HG02938 (cell line): ENCODE results near the gene GPS2.

Experiments
- ATAC-seq: cut with Tn5 transposase; IDR thresholded peaks from one replicate; pipeline ENCODE4 v1.9.1; 2021; ENCODE audit warnings: mild to moderate bottlenecking, moderate library complexity; ENCODE audit not compliant: unreplicated experiment

GPS2 gene, protein sequence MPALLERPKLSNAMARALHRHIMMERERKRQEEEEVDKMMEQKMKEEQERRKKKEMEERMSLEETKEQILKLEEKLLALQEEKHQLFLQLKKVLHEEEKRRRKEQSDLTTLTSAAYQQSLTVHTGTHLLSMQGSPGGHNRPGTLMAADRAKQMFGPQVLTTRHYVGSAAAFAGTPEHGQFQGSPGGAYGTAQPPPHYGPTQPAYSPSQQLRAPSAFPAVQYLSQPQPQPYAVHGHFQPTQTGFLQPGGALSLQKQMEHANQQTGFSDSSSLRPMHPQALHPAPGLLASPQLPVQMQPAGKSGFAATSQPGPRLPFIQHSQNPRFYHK

GRCh38 chr17:7314719-7315569 lies at the start of gene GPS2:
Gene GPS2 (minus strand): TSS chr17:7315360. CDS start chr17:7315052, 308 bp downstream.
- peak; percentile 60 for ATAC-seq

GRCh38 chr17:7363311-7363710 lies 48.2 kb upstream of the GPS2 start:
- ATAC-seq: no peak

GRCh38 chr17:7361906-7362305 lies 46.7 kb upstream of the GPS2 start:
- ATAC-seq: no peak

DNA sequence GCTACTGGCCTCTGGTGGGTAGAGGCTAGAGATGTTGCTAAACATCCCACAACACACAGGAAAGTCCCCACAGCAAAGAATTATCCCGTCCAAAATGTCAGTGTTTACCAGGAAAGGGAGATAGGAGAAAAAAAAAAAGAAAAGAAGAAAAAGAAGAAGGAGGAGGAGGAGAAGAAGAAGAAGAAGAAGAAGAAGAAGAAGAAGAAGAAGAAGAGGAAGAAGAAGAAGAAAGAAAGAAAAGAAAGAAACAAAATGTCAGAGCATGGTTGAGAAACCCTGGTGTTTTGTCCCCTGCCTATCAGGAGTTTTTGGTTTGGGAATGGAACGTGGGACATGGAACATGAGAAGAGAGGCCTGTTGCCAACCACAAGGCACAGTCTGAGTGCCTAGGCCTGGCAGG lies 42.2 kb upstream of the GPS2 start:
- ATAC-seq: no peak

DNA sequence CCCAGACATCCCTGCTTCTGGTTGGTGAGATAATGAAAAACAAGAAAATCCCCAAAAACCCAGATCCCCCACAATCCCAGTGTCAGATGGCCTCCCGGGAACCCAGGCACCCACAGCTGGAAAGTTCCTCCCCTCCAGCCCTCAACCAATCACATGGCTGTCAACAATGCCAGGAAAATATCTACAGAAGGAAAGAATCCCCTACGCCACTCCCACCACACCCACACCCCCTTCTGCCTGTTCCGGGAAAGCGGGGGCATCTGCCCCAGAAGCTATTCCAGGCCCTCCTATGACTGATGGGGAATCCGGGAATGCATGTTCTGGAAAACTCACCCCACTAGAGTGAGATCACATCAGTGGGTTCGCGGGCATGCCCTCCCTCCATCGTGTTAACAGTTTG lies 41.6 kb upstream of the GPS2 start:
- no peak for ATAC-seq

GRCh38 chr17:7356072-7356549 lies 41.0 kb upstream of the GPS2 start:
- ATAC-seq: no peak

DNA sequence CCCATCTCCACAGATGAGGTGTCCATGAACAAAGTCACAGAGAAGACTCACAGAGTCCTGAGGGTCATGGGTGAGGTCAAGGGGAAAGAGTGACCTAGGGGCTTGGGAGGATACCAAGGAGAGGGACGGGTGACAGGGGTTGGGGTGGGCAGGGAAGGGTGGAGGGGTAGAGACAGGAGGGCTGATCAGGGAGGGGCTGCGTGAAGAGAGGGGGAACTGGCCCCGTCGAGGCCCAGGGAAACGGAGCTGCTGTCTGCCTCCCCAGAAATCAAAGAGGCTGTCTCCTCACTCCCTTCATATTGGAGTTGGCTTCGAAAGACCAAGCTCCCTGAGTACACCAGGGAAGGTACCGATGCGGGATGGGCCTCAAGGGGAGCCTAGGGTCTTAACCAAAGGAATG lies 40.4 kb upstream of the GPS2 start:
- ATAC-seq: no peak

- ATAC-seq: no peak
Observed at GRCh38 chr17:7355053-7355452, 39.9 kb upstream of the GPS2 start, which contains the start of gene TMEM95. Gene TMEM95 (plus strand): TSS chr17:7355156. CDS start chr17:7355205, 49 bp downstream.

GRCh38 chr17:7354262-7354843 lies 39.2 kb upstream of the GPS2 start:
- ATAC-seq: no peak

DNA sequence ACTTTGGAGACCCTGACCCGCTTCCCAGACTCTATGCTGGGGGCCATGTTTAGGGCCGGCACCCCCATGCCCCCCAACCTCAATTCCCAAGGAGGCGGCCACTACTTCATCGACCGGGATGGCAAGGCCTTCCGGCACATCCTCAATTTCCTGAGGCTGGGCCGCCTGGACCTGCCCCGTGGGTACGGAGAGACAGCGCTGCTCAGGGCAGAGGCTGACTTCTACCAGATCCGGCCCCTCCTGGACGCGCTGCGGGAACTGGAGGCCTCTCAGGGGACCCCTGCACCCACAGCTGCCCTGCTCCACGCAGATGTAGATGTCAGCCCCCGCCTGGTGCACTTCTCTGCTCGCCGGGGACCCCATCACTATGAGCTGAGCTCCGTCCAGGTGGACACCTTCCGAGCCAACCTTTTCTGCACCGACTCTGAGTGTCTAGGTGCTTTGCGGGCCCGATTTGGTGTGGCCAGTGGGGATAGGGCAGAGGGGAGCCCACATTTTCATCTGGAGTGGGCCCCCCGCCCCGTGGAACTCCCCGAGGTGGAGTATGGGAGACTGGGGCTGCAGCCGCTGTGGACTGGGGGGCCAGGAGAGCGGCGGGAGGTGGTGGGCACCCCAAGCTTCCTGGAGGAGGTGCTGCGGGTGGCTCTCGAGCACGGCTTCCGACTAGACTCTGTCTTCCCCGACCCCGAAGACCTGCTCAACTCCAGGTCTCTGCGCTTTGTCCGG lies 37.9 kb upstream of the GPS2 start:
- no peak for ATAC-seq

DNA sequence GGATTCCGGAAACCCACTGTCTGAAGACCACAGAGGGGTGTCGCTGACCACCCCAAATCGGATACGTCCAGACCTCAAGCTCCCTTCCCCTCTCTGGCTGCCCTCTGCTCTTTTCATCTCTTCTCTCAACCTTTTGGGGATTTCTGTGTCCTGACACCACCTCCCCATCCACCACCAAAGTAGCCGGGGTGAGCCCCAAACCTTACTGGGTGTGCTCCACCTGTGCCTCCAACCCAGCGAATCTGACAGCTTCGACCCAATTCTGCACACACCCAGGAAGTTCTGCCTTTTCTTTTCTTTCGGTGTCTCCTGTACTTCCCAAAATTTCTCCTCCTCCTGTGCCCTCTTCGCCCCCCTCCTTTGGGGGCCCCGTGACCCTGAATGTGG lies 37.3 kb upstream of the GPS2 start:
- peak; percentile 22 for ATAC-seq

DNA sequence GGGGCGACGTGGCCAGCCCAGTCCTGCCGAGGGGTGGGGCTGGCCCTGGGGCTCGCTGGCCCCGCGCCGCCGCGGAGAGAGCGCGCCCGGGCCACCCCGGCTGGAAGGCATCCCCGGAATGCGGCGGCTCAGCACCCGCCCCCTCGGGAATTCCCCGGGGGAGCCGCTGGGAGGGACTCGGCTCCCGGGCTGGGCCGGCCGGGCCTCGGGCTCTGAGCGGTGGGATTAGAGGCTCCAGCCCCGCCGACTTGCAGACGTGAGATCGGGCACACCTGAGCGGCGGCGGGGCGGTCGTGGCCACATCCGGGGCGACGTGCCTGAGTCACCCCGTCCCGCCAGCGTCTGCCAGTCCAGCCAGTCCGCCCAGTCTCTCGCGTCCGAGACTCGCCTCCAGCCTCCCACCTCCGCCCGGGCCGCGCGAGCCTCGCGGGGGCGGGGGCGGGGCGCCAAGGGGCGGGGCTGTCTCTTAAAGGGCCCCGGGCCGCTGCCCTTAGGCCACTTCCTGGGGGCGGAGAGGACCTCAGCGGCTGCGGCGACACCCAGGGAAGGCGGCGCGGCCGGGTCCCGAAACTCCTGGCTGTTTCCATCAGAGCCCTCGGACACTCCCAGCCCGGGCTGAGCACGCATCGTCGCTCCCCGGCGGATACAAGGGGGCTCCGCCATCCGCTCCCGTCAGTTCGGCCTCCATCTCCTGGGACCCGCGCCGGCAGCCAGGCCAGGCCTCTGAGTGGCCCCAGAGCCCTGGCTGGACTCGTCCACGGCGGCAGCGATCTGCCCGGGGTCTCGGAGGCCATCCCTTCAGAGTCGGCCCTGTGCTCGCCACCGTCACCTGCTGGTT lies 36.7 kb upstream of the GPS2 start, which contains the start of gene KCTD11:
Gene KCTD11 (plus strand): TSS at position 498 of the 838 bp plus-strand sequence.
- ATAC-seq: peak; percentile 45

DNA sequence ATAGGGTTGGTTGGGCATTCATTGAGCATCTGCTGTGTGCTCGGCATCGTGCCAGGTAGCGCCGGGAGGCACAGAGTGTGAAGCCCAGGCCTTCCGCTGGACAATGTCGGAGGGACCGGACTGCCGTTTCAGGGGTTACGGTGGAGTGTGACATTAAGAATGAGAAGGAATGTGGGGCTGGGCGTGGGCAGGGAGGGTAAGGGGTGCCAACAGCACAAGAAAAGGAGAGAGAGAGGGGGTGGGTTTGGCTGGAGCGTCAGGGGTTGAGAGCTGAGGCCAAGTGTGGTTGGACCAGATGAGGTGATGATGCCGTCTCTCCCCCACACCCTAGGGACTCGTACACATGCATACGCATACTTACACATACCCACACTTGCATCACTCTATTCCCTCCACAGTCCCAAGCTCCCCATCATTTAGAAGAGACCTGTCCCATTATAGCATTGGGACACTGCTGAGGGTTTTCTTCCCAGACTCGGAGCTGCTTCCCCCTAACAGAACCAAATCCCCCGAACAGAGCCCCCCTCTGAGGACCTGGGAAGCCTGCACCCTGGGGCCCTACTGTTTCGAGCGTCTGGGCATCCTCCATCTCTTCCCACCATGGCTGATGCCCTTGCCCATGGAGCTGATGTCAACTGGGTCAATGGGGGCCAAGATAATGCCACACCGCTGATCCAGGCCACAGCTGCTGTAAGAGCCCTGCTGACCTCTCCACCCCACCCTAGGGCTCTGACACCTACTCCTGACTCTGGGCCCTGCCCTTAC lies 33.5 kb upstream of the GPS2 start:
- no peak for ATAC-seq

- ATAC-seq: no peak
Observed at GRCh38 chr17:7347630-7348477, 32.7 kb upstream of the GPS2 start.

DNA sequence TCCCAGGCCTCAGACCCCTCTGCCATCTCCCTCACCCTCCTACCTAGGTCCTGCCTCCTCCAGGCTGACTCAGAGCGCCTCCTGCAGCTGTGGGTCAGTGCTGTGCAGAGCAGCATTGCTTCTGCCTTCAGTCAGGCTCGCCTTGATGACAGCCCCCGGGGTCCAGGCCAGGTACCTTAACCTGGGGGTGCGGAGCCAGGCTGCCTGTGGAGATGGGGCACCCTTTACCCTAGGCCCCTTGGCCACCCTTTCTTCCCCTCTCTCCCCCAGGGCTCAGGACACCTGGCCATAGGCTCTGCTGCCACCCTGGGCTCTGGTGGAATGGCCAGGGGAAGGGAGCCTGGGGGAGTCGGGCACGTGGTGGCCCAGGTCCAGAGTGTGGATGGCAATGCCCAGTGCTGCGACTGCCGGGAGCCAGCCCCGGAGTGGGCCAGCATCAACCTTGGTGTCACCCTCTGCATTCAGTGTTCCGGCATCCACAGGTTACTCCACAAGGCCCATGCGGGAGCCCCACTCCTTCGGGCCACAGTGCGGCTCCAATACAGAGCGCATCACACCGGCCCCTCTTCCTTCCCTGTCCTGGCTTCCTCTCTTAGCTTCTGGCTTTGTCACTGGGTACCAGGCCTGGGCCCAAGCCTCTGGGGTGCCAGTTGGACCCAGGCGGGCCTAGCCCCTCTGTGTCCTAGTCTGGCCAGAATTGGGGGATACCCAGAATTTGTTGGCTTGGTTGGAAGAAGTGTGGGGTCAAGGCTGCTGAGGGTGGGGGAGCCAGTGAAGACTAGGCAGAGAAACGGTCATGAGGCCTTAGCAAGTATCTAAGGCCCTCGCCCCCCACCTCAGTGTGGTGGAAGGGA lies 31.8 kb upstream of the GPS2 start:
- ATAC-seq: no peak

DNA sequence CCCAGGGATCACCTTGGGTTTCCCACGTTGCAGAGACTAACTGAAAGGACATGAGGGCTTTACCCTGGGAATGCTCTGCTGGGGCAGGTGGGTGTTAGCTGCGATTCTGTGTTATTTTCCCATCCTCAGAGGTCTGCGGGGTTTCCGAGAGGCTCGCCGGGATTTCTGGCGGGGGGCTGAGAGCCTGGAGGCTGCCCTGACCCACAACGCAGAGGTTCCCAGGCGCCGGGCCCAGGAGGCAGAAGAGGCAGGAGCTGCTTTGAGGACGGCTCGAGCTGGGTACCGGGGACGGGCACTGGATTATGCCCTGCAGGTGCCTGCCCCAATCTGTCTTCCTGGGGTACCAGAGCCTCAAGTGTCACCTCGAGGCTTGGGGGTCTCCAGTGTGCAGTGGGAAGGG lies 28.1 kb upstream of the GPS2 start:
- no peak for ATAC-seq

- ATAC-seq: no peak
Observed at GRCh38 chr17:7341842-7342241, 26.7 kb upstream of the GPS2 start.
